GM23338 (cell line): ENCODE measurements around the gene RAB31. TPM values are rescaled to one million over a fixed set of nuclear protein-coding genes. Genes with fewer than 3 reads are reported as not detected.

Experiments used
- ATAC-seq: fragments of 200-7000 bp; cut with Tn5 transposase; 3 replicates; pipeline ENCODE4 v1.9.1; 2020
- DNase-seq: peaks from one replicate; pipeline ENCODE4 v3.0.0-alpha.2; 2015; ENCODE audit warnings: low spot score
- H2AFZ ChIP-seq: fragments of 200-600 bp; sonication (generic); 2 replicates; pipeline ENCODE4 v1.8.0; 2016; ENCODE audit warnings: antibody characterized with exemption, mild to moderate bottlenecking, moderate library complexity
- H3F3A ChIP-seq: fragments of 200-600 bp; sonication (generic); replicated peaks from 2 replicates; pipeline ENCODE4 v1.8.0; 2017; ENCODE audit warnings: antibody characterized with exemption, mixed run types, low read depth
- H3K27ac ChIP-seq: fragments of 200-600 bp; sonication (generic); 2 replicates; pipeline ENCODE4 v1.6.1; 2016; ENCODE audit warnings: low read depth
- H3K27me3 ChIP-seq: fragments of 200-600 bp; sonication (generic); 2 replicates; pipeline ENCODE4 v1.8.0; 2016; ENCODE audit warnings: mild to moderate bottlenecking, mixed run types, moderate library complexity; ENCODE audit not compliant: insufficient read depth
- H3K36me3 ChIP-seq: fragments of 200-600 bp; sonication (generic); 2 replicates; pipeline ENCODE4 v1.8.0; 2016; ENCODE audit warnings: mild to moderate bottlenecking; ENCODE audit not compliant: insufficient read depth
- H3K4me1 ChIP-seq: fragments of 200-600 bp; sonication (generic); 2 replicates; pipeline ENCODE4 v1.8.0; 2016; ENCODE audit warnings: mild to moderate bottlenecking, moderate library complexity; ENCODE audit not compliant: insufficient read depth
- H3K4me2 ChIP-seq: fragments of 200-600 bp; sonication (generic); 2 replicates; pipeline ENCODE4 v1.7.1; 2017; ENCODE audit warnings: mixed run types
- H3K4me3 ChIP-seq: fragments of 200-600 bp; sonication (generic); 2 replicates; pipeline ENCODE4 v1.6.1; 2016; ENCODE audit warnings: mixed run types
- H3K79me2 ChIP-seq: fragments of 200-600 bp; sonication (generic); replicated peaks from 2 replicates; pipeline ENCODE4 v1.8.0; 2017; ENCODE audit warnings: mild to moderate bottlenecking; ENCODE audit not compliant: insufficient read depth
- H3K9me2 ChIP-seq: fragments of 200-600 bp; sonication (generic); 2 replicates; pipeline ENCODE4 v1.8.0; 2017; ENCODE audit not compliant: insufficient read depth
- H4K20me1 ChIP-seq: fragments of 200-600 bp; sonication (generic); replicated peaks from 2 replicates; pipeline ENCODE4 v1.8.0; 2017; ENCODE audit warnings: mild to moderate bottlenecking; ENCODE audit not compliant: insufficient read depth
- H3K27ac Mint-ChIP-seq: 2 replicates; pipeline ENCODE4 v1.8.0; 2020; ENCODE audit warnings: inconsistent platforms, mild to moderate bottlenecking, moderate library complexity, mixed read lengths
- H3K27me3 Mint-ChIP-seq: 3 replicates; pipeline ENCODE4 v1.8.0; 2022; ENCODE audit warnings: low read depth, mild to moderate bottlenecking, moderate library complexity, mixed read lengths, inconsistent platforms; ENCODE audit not compliant: insufficient read depth, poor library complexity
- H3K36me3 Mint-ChIP-seq: 3 replicates; pipeline ENCODE4 v1.8.0; 2021; ENCODE audit warnings: low read depth, mild to moderate bottlenecking, inconsistent platforms, moderate library complexity, mixed read lengths
- H3K4me1 Mint-ChIP-seq: 3 replicates; pipeline ENCODE4 v1.8.0; 2020; ENCODE audit warnings: mild to moderate bottlenecking, inconsistent platforms, mixed read lengths
- H3K4me3 Mint-ChIP-seq: 3 replicates; pipeline ENCODE4 v1.8.0; 2021; ENCODE audit warnings: moderate library complexity, mild to moderate bottlenecking, inconsistent platforms, mixed read lengths
- H3K9me3 Mint-ChIP-seq: 3 replicates; pipeline ENCODE4 v1.8.0; 2020; ENCODE audit warnings: moderate library complexity, mild to moderate bottlenecking, inconsistent platforms, mixed read lengths
- EZH2phosphoT487 ChIP-seq: fragments of 200-600 bp; sonication (generic); IDR thresholded peaks from one replicate; pipeline ENCODE4 v1.8.1; 2018; ENCODE audit warnings: antibody characterized with exemption; ENCODE audit not compliant: unreplicated experiment
- POLR2AphosphoS5 ChIP-seq: IDR thresholded peaks from 2 replicates; pipeline ENCODE4 v1.6.1; 2016; ENCODE audit warnings: antibody characterized with exemption, low read depth
- REST ChIP-seq: IDR thresholded peaks from one replicate; pipeline ENCODE4 v1.6.1; 2018; ENCODE audit warnings: antibody characterized with exemption; ENCODE audit not compliant: unreplicated experiment
- polyA plus RNA-seq: library from polyadenylated mRNA; unstranded; fragments of >200 nt; fragmentation: Nextera tagmentation; extraction: Ambion mirVana; gene quantifications from 2 replicates; pipeline ENCODE4 v1.2.1, GENCODE V29; 2016
- total RNA-seq: library from RNA; depleted of rRNA; stranded (reverse); fragments of >200 nt; shearing (Covaris generic); gene quantifications from 2 replicates; pipeline ENCODE4 v1.2.3, GENCODE V29; 2014
- TF ChIP-seq, protein P1 (sequence below), 2 experiments: fragments of 200-600 bp in 1 of 2; sonication (generic) in 1 of 2; conservative IDR thresholded peaks; 2 replicates each; pipeline versions ENCODE4 v1.5.1 to v1.6.1; 2016 to 2017; ENCODE audit warnings: antibody characterized with exemption in 2 of 2, low read depth in 2 of 2, mild to moderate bottlenecking in 2 of 2, moderate library complexity in 1 of 2
- TF ChIP-seq, protein P2 (sequence below): fragments of 250-450 bp; sonication (Bioruptor Pico); IDR thresholded peaks from 2 replicates; pipeline ENCODE4 v1.5.0; 2020; ENCODE audit warnings: mild to moderate bottlenecking, moderate library complexity

RAB31 gene
- total and polyA plus RNA-seq, 2 experiments from 2014 or later: 33.8 to 46.1 TPM

DNA sequence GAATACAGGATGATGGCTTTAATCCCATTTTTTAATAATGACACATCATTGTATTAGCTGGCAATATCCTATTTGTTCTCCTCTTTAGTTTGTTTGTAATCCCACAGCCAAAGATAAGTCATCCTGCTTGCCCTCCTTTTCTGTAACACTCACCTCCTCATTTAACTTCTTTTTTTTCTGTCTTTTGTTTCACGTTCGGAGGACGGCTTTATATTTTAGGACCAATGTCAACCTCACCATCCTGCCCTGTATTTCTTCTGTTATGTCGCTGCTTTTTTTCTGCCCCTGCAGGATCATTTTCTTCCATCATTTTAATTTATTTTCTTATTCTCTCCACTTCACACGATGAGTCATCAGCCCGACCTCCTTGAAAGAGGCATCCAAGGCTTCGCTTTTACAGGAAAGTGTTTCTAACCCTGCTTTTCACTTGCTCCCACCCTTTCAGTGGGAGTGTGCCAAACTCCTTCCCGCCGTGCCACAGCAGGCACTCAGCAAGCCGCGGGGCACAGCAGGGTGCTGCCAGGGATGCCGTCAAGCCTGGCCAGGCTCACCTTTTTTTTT is 11.4 kb downstream of the RAB31 start:
- Mint-ChIP-seq H3K36me3 (peaks cover 4% of the 10 kb centered on the region), H3K27ac (no peak overlapping the region), H3K4me1 (peaks cover 14% of the 10 kb centered on the region), H3K9me3 (peaks cover 3% of the 10 kb centered on the region; the same call in 1 of the 3 replicates), H3K27me3 (peaks cover 3% of the 10 kb centered on the region), H3K4me3 (no peak overlapping the region)
- H3K27me3 ChIP-seq: no peaks in the 10 kb centered on the region
- TF ChIP-seq EZH2phosphoT487: no peak
- TF ChIP-seq, protein P1, sequence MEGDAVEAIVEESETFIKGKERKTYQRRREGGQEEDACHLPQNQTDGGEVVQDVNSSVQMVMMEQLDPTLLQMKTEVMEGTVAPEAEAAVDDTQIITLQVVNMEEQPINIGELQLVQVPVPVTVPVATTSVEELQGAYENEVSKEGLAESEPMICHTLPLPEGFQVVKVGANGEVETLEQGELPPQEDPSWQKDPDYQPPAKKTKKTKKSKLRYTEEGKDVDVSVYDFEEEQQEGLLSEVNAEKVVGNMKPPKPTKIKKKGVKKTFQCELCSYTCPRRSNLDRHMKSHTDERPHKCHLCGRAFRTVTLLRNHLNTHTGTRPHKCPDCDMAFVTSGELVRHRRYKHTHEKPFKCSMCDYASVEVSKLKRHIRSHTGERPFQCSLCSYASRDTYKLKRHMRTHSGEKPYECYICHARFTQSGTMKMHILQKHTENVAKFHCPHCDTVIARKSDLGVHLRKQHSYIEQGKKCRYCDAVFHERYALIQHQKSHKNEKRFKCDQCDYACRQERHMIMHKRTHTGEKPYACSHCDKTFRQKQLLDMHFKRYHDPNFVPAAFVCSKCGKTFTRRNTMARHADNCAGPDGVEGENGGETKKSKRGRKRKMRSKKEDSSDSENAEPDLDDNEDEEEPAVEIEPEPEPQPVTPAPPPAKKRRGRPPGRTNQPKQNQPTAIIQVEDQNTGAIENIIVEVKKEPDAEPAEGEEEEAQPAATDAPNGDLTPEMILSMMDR (conservative IDR thresholded peaks at IDR 0.05; ENCODE audit: low read depth in 2 of 2): no peak
- TF ChIP-seq REST: no peak
- no peak for TF ChIP-seq POLR2AphosphoS5
- 0 out of 2 replicates have a peak overlapping the region, but pooled peaks have one; percentile 20 for H3K27ac ChIP-seq
- peaks cover 16% of the 10 kb centered on the region for H3K79me2 ChIP-seq
- peaks cover 7% of the 10 kb centered on the region; the same call in 1 of the 2 replicates for H3K4me1 ChIP-seq
- H3K9me2 ChIP-seq: no peaks in the 10 kb centered on the region
- H3K4me2 ChIP-seq: no peak overlapping the region
- ATAC-seq (no peak), DNase-seq (no peak)
- H3K36me3 ChIP-seq: no peaks in the 10 kb centered on the region
- H3K4me3 ChIP-seq: no peak overlapping the region
- no peak overlapping the region for H2AFZ ChIP-seq
- H3F3A ChIP-seq: no peaks in the 10 kb centered on the region
- H4K20me1 ChIP-seq: peaks cover 4% of the 10 kb centered on the region

- H3K4me3 ChIP-seq: no peak overlapping the region
- H3K27me3 ChIP-seq: no peaks in the 10 kb centered on the region
- H3K79me2 ChIP-seq: peaks cover 12% of the 10 kb centered on the region
- ATAC-seq (peak; percentile 85), DNase-seq (peak; percentile 68)
- Mint-ChIP-seq H3K36me3 (peaks cover 4% of the 10 kb centered on the region), H3K4me1 (peaks cover 14% of the 10 kb centered on the region), H3K4me3 (no peak overlapping the region), H3K9me3 (peaks cover 3% of the 10 kb centered on the region; the same call in 1 of the 3 replicates), H3K27ac (no peak overlapping the region), H3K27me3 (peaks cover 1% of the 10 kb centered on the region)
- peaks cover 4% of the 10 kb centered on the region; the same call in 1 of the 2 replicates for H4K20me1 ChIP-seq
- peaks cover 11% of the 10 kb centered on the region; the same call in 1 of the 2 replicates for H3K4me1 ChIP-seq
- no peaks in the 10 kb centered on the region for H3F3A ChIP-seq
- no peak overlapping the region for H2AFZ ChIP-seq
- no peak overlapping the region for H3K4me2 ChIP-seq
- H3K27ac ChIP-seq: no peak overlapping the region
- H3K36me3 ChIP-seq: no peaks in the 10 kb centered on the region
- H3K9me2 ChIP-seq: no peaks in the 10 kb centered on the region
- TF ChIP-seq, protein P2, sequence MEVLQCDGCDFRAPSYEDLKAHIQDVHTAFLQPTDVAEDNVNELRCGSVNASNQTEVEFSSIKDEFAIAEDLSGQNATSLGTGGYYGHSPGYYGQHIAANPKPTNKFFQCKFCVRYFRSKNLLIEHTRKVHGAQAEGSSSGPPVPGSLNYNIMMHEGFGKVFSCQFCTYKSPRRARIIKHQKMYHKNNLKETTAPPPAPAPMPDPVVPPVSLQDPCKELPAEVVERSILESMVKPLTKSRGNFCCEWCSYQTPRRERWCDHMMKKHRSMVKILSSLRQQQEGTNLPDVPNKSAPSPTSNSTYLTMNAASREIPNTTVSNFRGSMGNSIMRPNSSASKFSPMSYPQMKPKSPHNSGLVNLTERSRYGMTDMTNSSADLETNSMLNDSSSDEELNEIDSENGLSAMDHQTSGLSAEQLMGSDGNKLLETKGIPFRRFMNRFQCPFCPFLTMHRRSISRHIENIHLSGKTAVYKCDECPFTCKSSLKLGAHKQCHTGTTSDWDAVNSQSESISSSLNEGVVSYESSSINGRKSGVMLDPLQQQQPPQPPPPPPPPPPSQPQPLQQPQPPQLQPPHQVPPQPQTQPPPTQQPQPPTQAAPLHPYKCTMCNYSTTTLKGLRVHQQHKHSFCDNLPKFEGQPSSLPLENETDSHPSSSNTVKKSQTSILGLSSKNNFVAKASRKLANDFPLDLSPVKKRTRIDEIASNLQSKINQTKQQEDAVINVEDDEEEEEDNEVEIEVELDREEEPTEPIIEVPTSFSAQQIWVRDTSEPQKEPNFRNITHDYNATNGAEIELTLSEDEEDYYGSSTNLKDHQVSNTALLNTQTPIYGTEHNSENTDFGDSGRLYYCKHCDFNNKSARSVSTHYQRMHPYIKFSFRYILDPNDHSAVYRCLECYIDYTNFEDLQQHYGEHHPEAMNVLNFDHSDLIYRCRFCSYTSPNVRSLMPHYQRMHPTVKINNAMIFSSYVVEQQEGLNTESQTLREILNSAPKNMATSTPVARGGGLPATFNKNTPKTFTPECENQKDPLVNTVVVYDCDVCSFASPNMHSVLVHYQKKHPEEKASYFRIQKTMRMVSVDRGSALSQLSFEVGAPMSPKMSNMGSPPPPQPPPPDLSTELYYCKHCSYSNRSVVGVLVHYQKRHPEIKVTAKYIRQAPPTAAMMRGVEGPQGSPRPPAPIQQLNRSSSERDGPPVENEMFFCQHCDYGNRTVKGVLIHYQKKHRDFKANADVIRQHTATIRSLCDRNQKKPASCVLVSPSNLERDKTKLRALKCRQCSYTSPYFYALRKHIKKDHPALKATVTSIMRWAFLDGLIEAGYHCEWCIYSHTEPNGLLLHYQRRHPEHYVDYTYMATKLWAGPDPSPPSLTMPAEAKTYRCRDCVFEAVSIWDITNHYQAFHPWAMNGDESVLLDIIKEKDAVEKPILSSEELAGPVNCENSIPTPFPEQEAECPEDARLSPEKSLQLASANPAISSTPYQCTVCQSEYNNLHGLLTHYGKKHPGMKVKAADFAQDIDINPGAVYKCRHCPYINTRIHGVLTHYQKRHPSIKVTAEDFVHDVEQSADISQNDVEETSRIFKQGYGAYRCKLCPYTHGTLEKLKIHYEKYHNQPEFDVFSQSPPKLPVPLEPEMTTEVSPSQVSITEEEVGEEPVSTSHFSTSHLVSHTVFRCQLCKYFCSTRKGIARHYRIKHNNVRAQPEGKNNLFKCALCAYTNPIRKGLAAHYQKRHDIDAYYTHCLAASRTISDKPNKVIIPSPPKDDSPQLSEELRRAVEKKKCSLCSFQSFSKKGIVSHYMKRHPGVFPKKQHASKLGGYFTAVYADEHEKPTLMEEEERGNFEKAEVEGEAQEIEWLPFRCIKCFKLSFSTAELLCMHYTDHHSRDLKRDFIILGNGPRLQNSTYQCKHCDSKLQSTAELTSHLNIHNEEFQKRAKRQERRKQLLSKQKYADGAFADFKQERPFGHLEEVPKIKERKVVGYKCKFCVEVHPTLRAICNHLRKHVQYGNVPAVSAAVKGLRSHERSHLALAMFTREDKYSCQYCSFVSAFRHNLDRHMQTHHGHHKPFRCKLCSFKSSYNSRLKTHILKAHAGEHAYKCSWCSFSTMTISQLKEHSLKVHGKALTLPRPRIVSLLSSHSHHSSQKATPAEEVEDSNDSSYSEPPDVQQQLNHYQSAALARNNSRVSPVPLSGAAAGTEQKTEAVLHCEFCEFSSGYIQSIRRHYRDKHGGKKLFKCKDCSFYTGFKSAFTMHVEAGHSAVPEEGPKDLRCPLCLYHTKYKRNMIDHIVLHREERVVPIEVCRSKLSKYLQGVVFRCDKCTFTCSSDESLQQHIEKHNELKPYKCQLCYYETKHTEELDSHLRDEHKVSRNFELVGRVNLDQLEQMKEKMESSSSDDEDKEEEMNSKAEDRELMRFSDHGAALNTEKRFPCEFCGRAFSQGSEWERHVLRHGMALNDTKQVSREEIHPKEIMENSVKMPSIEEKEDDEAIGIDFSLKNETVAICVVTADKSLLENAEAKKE: no peak
Measured at GRCh38 chr18:9720327-9720726, 12.2 kb downstream of the RAB31 start.
